Measurements from ENCODE around the gene CLTA.
A peak's percentile ranks its signal among the peaks of the same experiment; 100 is the strongest.

The CLTA gene

DNA sequence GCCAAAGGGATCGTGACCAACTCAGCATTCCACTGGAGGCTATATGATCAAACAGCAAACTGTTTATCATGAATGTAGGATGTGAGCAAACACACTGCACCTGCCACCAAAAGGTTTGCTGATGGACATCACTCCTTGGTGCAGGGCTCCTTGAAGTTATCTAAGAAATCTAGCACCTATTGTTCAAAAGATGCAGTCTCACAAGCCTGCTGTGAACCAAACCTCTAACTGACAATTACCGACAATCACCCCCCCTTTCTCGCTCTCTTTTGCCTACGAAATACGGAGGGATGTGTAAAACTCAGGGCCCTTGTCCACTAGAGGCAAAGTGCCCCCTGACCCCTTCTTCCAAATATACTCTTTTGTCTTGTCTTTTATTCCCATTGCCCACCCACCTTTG lies 2.5 kb upstream of the CLTA start:
- DNase-seq (ENCODE audit: low read depth in 2 of 2) = no peak

DNA sequence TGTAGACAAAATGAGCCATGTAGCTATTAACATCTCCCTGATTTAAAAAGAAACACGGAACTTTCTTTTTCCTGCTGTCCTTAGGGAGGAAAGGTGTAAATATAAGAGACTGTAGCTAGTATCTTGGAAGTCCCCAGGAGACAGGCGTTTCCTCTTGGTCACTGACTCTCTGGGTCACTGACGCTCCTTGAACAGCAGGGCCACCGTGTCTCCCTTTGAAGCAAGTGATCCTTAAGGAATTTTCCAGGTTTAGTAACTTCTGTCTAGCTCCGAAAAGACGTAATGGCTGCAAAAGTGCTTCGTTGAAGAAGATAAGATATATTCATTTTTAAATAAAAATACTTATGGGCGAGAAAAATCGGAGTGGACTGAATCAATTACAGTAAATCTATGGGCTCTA lies 745 bp upstream of the CLTA start:
- DNase-seq (ENCODE audit: low read depth in 2 of 2) = no peak

DNA sequence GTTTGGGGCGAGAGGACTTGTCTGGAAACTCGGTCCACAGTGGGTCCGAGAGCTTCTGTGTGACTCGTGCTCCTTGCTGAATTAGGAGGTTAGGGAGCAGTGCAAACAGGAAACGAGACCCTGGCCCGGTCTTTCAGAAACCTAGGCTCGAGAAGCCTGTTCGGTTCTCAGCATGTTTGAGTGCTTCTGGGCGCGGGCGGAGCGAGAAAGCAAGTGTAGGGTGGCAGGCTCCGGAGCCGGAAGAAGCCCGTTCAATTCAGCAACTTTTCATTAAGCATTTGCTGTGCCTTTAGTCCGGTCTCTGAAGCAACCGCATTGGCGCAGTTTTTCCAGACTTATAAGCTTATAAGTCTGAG lies 547 bp downstream of the CLTA start:
- DNase-seq (ENCODE audit: low read depth in 2 of 2) = peak in 1 of 2 donors; percentile 9

DNA sequence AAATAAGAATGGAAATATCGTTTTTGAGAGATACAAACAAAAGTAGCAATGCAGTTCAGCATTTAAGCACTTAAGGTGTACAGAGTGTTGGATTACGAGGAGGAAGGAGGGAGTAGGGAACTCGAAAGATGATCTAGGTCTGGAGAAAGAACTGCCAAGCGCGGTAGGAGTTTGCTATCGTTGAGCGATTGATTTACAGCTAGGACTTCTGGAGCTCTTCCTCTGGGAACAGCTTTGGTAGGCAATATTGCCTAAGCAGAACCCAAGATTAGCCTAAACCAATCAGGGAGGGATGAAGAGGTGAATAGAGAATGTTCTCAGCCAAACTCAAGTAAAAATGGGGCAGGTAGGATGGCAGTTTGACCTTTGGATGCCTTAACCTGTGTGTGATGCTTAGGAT lies 965 bp downstream of the CLTA start:
- DNase-seq (ENCODE audit: low read depth in 2 of 2) = no peak

DNA sequence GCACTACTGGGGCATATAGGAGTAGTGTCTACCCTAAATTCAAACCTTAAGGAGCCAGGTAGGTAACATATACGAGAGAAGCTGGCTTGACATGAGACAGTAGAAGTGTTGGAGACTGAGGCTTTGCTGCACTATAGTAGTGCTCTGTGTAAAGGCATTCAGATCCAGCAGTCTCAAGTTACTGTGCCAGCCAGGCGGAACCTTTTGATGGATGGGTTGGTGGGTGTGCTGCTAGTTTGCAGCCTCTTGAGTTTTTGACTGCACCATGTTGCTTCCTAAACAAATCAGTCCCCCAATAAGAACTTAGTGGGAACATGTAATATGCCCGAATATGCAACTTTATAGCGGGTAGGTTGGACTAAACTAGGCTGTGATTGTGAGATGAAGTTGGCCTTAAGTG lies 1.5 kb downstream of the CLTA start:
- DNase-seq (ENCODE audit: low read depth in 2 of 2) = no peak

DNA sequence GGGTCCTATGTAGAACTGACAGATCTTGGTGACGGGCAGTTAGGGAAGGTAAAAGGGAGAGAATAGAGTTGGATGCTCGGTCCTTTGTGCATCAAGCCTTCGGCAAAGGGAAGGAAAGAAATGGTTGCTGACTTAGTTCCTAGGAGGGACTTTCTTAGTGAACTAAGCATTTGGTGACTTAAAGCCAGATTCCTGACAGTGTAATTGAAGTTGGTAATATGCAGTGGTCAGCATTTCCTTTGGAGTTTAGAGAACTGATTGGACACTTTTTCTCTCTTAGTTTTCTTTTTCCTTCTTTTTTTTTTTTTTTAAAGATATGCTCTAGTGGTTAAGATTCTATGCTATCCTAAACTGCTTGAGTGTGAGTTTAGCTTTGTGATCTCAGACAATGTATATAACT lies 2.3 kb downstream of the CLTA start:
- DNase-seq (ENCODE audit: low read depth in 2 of 2) = no peak

DNA sequence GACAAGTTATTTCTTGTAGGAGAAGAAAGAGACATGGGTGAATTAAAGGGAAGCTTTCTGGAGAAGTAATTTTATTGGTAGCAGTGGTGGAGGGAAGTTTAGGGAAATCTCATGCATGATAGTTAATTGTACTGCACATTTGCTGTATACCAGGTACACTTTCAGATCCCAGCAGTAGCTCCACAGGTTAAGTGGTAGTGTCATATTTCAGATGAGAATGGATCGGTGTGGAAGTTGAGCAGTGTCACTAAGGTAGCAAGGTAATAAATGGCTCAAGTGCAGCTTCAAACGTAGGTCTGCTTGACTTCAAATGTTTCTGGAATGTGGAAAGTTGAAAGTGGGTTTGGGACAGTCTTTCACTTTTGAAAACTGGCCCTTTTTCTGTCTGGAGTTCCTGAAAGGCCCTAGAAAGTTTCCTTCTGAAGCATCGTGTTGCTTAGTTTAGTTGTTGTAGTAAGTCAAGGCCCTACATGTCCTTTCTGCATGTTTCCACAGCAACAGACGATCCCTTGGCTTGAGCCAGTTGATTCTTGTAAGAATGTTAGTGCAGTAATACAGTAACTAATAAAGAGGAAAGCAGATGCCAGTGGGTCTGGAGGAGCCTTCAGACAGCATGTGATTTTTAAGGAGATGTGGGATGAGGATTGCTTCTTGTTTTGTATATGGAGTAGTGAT lies 3.7 kb downstream of the CLTA start:
- no peak for DNase-seq (ENCODE audit: low read depth in 2 of 2)

DNA sequence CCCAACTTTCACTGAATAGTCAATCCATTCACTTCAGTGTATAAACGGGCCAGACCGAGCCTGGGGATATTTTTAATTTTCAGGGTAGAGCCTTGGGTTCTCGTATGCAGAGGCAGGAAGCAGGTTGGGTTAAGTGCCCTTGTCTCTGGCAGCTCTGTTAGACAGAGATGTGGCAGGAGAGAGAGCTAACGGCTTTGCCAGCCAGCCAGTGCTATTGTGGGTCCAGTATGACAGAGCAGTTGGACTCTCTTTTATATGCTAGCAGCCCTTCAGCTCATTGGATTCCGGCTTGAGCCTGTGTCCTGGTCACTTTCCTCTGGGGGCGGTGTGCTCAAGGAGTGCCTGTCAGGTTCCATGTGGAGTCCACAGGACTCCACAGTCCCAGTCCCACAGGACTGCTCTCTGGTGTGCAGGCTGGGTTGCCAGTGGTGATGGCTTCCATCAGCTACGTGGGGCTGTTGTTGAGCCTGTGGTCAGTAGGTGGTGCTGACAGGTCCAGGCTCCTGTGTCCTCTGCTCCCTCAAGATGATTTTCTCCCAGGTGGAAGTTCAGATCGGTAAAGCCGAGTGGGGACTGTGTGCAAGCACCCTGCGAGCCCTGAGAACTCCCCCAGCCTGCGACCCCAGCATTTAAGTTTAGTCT lies 14.3 kb downstream of the CLTA start:
- no peak for DNase-seq (ENCODE audit: low read depth in 2 of 2)

DNA sequence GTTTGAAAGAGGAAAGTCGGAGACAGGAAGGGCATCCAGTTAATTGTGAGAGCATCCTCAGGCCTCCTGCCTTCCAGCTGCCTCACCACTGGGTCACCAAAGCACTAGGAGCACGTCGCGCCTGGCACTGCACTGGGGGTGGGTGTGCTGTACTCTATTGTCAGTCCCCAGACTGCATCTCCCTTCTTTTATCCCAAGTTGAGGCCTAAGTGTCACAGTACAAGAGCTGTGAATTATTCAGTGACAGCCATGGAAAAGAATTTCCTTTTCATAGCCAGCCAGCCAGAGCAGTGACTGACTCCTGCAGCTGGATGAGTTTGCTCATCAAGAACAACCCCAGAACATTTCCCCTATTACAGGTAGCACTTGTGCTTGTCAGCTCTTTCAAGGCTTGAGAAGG lies 16.3 kb downstream of the CLTA start:
- DNase-seq (ENCODE audit: low read depth in 2 of 2) = no peak

DNA sequence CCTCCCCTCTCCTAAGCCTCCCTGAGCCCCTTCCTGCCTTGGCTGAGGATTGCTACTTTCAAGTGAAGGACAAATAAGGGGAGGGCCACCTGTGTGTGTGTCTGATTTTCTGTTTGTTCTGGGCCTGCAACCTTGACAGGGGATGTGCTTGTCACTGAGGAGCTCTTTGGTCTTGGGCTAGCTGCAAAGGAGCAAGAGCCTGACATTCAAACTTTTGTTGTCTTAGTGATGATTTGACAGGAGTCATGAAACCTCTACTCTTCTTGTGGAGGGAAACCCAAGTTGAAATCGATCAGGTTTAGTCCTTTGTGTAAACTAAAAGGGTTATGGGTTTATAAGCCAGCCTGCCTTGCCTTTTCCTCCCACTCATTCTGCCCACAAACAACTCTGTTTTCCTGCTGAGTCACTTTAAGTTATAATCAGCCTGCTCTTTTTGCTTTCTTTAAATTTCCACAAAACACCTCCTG lies 16.9 kb downstream of the CLTA start:
- no peak for DNase-seq (ENCODE audit: low read depth in 2 of 2)

DNA sequence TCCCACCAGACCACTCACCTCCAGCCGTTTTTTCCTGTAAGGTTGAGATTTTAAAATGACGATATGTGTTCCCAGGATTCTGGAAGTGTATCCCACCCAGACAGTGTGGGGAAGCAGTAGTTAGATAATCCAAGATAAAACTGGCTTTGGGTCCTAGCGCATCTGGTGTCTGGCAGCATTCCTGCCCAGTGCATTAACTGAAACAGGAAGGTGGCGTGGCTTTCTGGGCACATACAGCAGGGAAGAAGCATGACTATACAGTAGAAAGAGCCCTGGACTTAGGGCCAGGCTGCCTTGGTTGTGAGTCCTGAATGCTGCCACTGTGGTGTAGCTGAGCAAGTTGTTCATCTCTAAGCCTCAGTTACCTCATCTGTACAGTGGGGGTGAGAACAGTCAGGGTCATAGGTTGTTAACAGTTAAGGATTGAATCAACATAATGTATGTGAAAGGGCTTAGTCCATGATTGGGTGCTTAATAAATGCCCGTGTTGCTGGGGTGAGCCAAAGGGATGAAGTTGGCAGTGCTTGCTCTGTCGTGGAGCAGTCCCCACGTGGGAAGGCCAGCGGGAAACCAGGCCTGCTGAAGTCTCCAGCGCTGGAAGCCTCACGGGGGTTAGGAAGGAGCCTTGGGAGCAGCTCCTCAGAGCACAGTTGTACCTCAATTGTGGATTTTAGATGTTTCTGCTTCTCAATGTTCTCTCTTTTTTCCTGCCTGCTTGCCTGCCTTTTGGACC lies 18.0 kb downstream of the CLTA start:
- no peak for DNase-seq (ENCODE audit: low read depth in 2 of 2)

DNA sequence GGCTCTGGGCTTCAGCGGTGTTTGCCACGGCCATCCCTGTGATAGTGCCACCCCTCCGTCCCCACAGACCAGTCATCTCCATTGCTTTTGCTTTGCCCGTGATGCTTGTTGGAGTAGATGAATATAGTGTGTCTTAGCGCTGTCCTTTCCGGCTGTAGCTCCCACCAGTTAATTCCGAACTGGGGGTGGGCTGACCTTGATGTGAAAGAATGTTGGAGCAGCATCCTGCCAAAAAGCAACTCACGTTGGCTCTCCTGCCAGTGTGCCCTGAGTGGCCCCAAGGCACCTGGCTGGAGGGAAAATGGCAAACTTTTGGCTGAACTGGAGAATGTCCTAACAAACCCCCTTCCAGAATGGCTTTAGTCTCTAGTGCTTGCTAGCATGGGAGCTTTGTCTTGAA lies 20.0 kb downstream of the CLTA start:
- DNase-seq (ENCODE audit: low read depth in 2 of 2) = no peak

DNA sequence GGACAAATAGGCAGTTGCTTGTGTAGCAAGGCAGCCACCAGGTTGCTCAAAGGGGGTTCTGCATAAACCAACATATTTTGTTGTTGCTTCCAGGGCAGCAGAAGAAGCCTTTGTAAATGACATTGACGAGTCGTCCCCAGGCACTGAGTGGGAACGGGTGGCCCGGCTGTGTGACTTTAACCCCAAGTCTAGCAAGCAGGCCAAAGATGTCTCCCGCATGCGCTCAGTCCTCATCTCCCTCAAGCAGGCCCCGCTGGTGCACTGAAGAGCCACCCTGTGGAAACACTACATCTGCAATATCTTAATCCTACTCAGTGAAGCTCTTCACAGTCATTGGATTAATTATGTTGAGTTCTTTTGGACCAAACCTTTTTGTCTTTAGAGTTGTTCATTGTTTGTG lies 20.8 kb downstream of the CLTA start:
- DNase-seq (ENCODE audit: low read depth in 2 of 2) = no peak

DNA sequence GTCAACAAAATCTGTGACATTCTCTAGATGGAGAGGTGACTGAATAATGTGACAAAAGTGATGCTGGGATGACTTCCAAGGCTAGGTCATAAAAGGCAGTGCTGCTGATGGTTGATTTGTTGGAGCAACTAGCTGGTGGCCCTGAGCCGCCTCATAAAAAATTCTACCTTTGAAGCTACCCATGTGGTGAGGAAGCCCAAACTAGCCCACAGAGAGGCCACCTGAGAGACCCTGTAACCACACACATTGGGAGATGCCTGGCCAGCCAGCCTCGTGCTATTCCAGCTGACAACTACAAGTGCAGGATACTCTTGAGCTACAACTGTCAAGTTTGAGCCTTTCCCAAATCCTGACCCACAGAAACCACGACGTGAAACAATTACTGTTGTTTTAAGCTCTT lies 22.7 kb downstream of the CLTA start:
- no peak for DNase-seq (ENCODE audit: low read depth in 2 of 2)

DNA sequence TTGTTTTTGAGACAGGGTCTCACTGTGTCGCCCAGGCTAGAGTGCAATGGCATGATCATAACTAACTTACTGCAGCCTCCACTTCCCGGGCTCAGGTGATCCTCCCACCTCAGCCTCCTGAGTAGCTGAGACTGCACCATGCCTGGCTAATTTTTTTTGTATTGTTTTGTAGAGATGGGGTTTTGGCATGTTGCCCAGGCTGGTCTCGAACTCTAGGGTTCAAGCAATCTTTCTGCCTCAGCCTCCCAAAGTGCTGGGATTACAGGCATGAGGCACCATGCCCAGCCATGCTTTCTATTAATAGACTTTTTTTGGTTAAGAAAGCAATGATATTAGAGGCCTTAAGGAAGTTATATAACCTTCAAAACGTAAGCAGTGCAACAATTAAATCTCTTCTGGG lies 23.3 kb downstream of the CLTA start:
- no peak for DNase-seq (ENCODE audit: low read depth in 2 of 2)

DNA sequence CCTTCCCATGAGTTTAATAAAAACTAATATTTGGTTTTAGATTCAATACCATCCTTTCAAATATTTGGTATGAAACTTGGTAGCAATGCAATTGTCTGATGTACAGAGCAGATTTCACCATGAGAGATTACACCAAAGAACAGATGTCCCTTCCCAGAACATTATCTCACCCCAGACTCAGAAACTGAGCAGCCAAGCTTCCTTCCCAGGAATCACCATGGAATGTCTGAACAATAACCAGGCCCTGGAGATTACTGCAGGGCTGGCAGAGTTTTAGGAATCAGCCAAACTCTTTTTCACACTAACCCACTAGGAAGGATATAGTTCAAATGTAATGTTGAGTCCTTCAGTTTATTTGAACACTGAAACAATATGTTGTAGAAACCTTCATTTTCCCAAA lies 23.9 kb downstream of the CLTA start:
- no peak for DNase-seq (ENCODE audit: low read depth in 2 of 2)

DNA sequence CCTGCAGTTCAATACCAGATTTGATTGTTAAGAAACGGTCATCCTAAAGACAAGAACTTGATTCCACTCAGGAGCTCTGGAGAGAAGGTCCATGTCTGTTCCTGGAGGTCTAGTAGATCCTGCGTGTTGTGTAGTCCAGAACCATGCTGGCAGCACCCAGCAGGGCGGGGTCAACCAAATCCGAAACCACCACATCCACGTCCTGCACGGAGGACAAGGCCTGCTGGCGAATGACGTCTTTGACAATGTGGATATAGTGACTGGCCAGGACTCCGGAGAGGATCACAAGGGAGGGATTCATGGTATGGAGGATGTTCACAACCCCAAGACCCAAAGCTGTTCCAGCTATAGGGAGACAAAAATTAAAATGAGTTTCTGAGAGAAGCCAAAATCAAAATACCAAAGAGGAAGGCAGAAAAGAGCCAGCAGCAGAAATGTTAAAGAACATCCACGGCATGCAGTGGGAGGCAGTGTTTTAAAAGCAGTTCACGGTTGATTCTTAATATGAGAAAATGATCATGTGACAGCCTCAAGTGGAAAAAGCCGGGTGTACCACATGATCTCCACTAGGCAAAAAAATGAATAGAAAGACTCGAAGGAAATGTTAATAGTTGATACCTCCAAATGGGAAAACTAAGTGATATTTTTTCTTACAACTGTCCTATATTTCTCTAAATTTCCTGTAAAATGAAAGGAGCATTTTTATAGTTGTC lies 26.7 kb downstream of the CLTA start:
- DNase-seq (ENCODE audit: low read depth in 2 of 2) = no peak

DNA sequence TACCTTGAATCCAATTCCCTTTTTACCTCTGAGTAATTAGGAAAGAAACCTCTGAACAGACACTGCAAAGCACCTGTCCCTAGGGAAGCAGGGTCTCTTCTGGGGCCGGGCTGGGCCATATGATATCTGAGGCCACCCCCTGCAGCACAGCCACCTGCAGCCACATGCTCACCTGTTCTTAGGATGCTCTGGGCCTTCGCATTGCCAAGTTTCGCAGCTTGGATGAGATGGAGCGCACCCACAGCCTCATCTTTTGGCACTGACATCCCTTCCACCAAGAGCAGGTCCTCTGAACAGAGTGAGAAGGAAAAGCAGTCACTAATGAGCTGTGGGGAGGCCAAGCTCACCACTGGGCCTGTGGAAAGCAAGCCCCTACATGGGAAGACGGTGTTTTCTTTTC lies 27.3 kb downstream of the CLTA start:
- no peak for DNase-seq (ENCODE audit: low read depth in 2 of 2)

DNA sequence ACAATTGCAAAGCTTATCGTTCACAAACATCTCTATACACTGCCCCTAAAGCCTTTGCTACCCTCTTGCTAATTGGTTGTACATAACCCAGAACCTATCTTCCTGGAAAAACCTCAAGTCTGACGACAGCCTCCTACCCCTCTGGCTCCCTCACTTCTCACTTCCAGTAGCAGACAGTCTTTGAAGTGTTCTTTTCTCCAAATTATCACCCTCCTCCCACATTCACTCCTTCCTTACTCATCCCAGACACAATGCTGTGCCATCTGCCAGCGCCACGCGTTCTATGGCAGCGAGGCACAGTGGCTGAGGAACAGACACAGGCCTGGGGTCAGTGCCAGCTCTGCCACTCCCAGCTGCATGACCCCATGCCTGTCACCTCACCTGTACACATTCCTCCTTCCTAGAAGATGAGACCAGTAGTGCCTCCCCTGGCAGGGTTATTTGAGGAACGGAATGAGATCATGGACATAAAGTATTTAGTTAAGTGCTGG lies 27.7 kb downstream of the CLTA start:
- DNase-seq (ENCODE audit: low read depth in 2 of 2) = no peak

DNA sequence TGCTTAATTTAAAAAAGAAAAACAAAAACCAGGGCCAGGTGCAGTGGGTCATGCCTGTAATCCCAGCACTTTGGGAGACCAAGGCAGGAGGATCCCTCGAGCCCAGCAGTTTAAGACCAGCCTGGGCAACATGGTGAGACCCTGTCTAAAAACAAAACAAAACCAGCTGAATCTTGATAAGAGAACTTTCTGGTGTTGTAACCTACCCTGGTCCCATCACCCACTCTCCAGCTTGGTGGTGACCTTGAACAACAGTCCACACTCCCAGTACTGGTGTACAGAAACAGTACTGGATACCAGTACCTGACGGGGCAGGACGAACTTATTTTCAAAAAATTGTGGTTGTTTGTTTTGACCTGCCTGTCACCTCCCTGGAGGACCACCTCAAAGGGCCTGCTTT lies 30.9 kb downstream of the CLTA start:
- no peak for DNase-seq (ENCODE audit: low read depth in 2 of 2)

DNA sequence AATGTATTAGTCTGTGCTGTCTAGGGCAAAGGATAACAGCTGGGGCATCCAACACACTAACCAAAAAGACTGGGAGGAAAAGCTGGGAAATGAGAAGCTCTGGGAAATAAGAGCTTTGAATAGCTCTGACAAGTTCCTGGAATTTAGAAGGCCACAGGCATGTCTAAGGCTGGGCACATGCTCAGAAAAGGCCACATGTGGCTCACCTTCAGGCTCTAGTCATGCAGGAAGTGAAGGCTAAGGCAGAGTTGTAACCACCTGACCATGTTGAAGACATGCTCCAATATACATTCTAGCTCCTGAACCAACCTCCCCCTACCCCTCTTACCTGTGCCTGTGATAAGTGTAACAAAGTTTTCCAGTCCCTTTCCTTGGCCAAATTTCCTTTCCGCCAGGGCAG lies 31.7 kb downstream of the CLTA start:
- DNase-seq (ENCODE audit: low read depth in 2 of 2) = no peak

DNA sequence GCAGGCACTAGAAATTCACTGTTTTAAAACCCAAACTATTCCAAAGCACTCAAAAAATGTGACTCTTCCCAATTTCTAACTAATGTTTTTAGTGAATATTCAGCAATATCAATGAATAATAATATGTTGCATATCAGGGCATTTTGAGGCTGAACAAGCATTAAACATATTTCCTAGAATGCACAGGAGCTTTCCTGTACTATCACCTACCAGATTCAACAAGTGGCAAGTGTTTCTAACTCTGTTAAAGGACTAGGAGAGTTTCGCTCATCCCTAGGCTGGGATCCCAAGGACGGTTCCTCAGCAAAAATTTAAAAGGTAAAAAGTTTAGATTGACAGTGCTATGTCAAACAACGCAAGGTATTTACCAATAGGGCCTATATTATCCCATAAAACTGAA lies 46.5 kb downstream of the CLTA start:
- DNase-seq (ENCODE audit: low read depth in 2 of 2) = no peak
